Measurements from ENCODE around the gene TCF25.
"Not testable (repeated sequence)": the region's sequence is repeated elsewhere in the genome, so short reads cannot be mapped to it uniquely, and the experiment has no call there.

The TCF25 gene

DNA sequence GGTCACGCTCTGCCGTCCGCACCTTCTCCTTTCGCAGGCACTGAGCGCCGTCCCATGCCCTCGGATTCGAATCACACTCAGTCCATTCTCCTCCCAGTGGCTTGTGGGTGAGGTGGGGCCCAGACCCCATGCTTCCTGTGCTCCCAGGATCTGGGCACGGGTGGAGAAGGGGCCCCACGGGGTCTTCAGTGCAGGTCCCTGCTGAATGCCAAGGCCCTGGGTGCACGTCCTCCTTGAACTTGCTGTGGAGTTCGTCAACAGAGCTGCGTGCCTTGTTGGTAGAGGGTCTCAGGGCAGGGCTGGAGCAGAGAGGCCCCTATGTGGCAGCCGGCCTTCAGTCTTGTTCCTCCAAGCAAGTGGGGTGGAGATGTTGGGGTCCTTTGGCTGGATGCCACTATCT is 38.0 kb downstream of the TCF25 start:
- H3K27ac ChIP-seq: no peak overlapping the region
- TF ChIP-seq, protein P1, sequence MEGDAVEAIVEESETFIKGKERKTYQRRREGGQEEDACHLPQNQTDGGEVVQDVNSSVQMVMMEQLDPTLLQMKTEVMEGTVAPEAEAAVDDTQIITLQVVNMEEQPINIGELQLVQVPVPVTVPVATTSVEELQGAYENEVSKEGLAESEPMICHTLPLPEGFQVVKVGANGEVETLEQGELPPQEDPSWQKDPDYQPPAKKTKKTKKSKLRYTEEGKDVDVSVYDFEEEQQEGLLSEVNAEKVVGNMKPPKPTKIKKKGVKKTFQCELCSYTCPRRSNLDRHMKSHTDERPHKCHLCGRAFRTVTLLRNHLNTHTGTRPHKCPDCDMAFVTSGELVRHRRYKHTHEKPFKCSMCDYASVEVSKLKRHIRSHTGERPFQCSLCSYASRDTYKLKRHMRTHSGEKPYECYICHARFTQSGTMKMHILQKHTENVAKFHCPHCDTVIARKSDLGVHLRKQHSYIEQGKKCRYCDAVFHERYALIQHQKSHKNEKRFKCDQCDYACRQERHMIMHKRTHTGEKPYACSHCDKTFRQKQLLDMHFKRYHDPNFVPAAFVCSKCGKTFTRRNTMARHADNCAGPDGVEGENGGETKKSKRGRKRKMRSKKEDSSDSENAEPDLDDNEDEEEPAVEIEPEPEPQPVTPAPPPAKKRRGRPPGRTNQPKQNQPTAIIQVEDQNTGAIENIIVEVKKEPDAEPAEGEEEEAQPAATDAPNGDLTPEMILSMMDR (conservative IDR thresholded peaks at IDR 0.05): no peak
- TF ChIP-seq ZFX (IDR thresholded peaks at IDR 0.05): no peak

DNA sequence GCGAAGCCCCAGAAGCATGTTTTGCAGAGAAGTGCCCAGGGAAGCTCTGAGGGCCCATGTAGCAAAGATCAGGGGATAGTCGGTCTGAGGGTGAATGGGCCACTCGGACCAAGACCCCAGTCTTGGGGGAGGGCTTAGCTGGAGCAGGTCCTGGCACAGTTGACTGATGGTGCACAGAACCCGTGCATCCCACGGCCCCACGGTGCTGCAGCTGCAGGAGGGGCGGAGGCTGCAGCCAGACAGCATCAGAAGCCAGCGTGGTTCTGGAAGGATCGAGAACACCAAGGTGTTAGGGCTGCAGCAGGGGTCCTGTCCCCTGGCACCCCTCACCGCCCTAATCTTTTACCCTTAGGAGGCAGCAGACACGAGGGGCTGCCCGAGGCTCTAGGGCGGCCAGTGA is 38.8 kb downstream of the TCF25 start:
- TF ChIP-seq ZFX (IDR thresholded peaks at IDR 0.05): no peak
- TF ChIP-seq, protein P1 (conservative IDR thresholded peaks at IDR 0.05): no peak
- no peak overlapping the region for H3K27ac ChIP-seq

DNA sequence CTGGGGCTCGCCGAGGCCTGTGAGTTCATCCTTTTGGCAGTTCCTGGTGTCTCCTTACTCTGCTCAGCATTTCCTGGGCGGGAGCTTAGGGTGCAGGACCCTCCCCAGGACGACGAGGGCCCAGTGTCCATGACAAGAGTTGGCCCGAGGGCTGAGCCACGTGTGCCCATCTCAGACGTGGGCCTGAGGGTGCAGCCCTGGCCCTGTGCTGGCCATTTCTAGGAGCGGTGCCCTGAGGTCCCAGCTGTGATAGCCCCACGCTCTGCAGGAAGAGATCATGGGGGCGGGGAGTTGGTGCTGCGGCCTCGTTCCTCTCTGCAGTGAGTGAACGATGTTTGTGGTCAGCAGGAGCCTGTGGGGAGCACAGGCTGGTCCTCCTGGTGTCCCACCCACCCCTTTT is 39.2 kb downstream of the TCF25 start:
- TF ChIP-seq, protein P1 (conservative IDR thresholded peaks at IDR 0.05): no peak
- TF ChIP-seq ZFX (IDR thresholded peaks at IDR 0.05): no peak

DNA sequence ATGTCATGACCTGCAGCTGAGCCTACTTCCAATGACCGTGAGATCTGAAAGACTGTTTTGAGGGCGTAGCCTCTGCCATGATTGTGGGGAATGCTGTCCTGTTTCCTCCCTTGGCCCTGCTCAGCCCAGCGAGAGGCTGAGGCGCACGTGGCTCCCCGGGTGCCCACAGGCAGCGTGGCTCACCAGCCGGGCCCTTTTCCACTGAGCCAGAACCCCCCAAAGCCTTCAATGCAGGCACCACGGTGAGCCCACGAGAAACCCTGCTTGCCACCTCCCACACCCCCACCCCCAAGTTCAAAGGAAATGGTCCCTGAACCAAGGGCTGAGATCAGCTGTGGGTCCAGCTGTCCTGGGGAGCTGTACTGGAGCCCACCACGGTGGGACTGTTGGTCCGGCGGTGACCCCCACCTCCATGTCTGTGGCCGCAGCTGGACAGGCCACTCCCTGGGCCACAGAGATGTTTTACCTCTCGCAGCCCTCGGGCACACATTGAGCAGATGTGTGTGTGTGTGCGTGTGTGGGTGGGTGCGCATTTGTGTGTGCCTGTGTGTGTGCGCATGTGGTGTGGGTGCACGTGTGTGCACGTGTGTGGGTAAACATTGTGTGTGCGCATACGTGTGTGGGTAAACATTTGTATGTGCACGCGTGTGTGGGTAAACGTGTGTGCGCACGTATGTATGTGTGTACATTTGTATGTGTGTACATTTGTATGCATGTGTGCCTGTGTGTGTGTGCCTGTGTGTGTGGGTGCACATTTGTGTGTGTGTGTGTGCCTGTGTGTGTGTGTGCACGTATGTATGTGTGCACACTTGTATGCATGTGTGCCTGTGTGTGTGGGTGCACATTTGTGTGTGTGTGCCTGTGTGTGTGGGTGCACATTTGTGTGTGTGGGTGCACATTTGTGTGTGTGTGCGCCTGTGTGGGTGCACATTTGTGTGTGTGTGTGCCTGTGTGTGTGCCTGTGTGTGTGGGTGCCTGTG is 40.3 kb downstream of the TCF25 start:
- TF ChIP-seq, protein P1 (conservative IDR thresholded peaks at IDR 0.05): no peak
- TF ChIP-seq ZFX (IDR thresholded peaks at IDR 0.05): no peak

More for the DNA sequence above, 39.2 kb downstream of the TCF25 start:
- H3K27ac ChIP-seq: no peak overlapping the region

DNA sequence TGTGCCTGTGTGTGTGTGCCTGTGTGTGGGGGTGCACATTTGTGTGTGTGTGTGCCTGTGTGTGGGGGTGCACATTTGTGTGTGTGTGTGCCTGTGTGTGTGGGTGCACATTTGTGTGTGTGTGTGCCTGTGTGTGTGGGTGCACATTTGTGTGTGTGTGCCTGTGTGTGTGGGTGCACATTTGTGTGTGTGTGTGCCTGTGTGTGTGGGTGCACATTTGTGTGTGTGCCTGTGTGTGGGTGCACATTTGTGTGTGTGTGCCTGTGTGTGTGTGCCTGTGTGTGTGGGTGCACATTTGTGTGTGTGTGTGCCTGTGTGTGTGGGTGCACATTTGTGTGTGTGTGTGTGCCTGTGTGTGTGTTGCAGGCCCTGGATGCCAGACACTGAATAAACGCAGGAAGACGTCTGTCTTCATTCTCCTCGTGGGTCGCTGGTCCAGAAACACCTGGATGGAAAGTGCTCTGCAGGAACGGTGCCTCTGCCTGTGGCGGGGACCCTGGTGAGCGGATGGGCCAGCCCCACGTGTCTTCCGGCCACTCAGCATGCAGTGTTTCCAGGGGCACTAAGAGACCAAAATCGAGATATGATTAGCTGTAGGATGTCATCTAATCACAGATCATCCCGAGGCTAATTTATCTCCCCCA is 41.4 kb downstream of the TCF25 start:
- not testable (repeated sequence) for H3K27ac ChIP-seq

More for the DNA sequence above, 40.3 kb downstream of the TCF25 start:
- no peak overlapping the region for H3K27ac ChIP-seq

DNA sequence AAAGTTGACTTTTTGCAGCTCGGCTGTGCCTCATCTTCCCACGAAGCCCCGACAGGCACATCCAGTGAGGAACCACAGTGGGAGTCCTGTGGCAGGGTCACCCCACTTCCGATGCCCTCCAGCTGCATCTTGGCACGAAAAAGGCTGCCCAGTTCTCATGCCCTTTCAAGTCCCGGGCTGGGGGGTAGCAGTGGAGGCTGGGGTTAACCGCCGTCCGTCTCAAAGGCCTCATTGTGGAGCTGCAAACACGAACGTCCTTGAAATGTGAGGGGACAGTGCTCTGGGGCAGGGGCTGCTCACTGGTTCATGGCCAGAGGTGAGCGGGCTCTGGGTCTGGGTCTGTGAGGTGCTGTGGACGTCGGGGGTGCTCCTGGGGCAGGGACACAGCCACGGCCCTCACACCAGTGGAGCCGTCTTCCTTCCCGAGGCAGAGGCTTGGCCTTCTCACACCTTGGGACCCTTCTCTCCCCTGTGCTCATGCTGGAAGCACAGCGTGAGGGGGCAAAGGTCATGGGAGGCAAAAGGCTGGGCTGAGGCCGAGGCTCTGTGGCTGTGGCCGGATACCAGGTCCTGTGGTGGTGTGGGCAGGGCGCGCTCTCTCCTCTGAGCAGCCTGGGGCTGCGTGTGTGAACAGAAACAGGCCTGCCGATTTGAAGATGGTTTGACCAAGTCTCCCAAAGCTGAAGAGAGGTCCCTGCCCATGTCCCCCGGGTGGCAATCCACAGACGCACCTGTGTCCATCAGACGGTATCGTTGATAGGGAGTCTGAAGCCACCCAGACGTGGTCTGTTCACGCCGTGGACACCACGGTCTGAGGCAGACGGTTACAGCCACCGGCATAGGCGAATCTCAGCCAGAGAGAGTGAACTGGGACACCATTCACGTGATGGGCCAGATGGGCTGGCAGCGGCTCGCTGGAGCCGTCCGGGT is 42.2 kb downstream of the TCF25 start:
- H3K27ac ChIP-seq: no peak overlapping the region
- TF ChIP-seq, protein P1 (conservative IDR thresholded peaks at IDR 0.05): no peak

DNA sequence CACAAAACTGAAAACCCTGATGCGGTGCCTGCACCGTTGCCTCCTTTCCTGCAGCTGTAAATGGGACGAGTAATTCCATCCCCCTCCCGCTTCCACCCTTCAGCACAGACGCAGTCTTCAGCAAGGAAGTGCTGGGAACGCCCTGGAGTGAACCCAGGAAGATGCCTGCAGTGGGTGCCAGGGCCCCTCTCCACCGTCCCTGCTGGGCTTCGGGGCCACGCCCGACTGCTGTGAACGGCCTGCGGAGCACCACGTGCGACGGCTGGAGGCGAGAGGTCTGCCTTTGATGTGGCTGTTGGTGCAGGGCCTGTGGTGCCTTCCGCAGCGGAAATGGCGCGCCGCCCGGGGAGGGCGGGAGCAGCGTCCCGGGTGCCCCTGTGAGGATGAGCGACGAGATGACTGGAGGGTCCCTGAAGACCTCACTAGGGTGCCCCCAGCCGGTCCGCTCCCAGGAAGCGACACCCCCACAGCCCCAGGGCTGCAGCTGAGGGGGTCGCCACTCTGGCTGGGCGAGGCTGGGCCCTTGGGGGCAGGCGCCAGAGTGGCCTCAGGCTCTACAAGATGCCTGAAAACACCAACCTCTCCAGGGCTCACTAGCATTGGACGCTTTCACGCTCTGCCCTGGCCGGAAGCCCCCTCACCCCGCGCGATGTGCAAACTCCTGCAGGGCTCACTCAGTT is 44.5 kb downstream of the TCF25 start:
- TF ChIP-seq, protein P1 (conservative IDR thresholded peaks at IDR 0.05): no peak
- TF ChIP-seq ZFX (IDR thresholded peaks at IDR 0.05): no peak
- no peak overlapping the region for H3K27ac ChIP-seq

Data from C4-2B (cell line).